GM21360 (cell line): Measurements from ENCODE around the gene GPR143.
"Not testable (repeated sequence)": the region's sequence is repeated elsewhere in the genome, so short reads cannot be mapped to it uniquely, and the experiment has no call there.

Experiments
- ATAC-seq: cut with Tn5 transposase; IDR thresholded peaks from one replicate; pipeline ENCODE4 v1.9.1; 2021; ENCODE audit warnings: mild to moderate bottlenecking, moderate library complexity; ENCODE audit not compliant: unreplicated experiment

Gene GPR143

DNA sequence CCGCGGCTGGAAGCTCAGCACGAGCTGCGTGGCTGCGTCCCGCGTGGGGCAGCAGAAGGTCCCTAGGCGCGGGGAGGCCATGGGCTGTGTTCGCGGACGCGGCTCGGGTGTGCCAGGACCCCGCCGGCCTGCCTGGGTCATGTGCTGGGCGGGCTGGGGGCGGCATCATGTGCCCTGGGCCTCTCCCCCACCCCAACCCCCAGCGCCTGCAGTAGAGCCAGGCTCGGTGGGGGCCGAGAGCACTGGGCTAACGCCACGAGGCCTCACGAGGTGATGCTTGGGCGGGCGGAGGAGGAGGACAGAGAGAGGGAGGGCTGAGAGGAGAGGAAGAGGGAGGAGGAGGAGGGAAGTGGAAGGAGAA is at the start of gene GPR143:
Gene GPR143 (minus strand): TSS at position 111 of the 361 bp plus-strand sequence. CDS start 30 bp downstream, at position 81.
- no peak for ATAC-seq

DNA sequence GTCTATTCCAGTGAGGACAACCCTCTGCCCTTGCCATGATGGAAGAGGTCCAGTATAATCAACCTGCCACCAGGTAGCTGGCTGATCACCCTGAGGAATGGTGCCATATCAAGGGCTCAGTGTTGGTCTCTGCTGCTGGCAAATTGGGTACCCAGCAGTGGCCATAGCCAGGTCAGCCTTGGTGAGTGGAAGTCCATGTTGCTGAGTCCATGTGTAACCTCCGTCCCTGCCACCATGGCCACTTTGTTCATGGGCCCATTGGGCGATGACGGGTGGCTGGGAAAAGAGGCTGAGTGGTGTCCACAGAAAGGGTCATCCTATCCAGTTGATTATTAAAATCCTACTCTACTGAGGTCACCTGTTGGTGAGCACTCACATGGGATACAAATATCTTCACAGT is 45.4 kb upstream of the GPR143 start:
- ATAC-seq: not testable (repeated sequence)

DNA sequence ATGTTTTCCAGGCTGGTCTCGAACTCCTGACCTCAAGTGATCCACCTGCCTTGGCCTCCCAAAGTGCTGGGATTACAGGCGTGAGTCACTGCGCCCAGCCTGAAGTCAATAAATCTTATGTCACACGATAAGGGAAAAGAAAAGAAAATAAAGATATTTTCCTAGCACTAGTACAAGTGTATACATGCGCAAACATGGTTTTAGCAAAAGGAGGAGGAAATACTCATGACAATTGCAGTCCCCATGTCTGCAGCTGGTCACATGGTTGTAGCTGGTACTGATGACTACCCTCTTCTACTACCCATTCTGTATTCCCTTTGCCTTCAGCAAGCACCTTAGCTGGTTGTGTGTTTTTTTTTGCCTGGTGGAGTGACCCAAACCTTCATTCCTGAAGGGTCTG is 44.2 kb upstream of the GPR143 start:
- not testable (repeated sequence) for ATAC-seq

DNA sequence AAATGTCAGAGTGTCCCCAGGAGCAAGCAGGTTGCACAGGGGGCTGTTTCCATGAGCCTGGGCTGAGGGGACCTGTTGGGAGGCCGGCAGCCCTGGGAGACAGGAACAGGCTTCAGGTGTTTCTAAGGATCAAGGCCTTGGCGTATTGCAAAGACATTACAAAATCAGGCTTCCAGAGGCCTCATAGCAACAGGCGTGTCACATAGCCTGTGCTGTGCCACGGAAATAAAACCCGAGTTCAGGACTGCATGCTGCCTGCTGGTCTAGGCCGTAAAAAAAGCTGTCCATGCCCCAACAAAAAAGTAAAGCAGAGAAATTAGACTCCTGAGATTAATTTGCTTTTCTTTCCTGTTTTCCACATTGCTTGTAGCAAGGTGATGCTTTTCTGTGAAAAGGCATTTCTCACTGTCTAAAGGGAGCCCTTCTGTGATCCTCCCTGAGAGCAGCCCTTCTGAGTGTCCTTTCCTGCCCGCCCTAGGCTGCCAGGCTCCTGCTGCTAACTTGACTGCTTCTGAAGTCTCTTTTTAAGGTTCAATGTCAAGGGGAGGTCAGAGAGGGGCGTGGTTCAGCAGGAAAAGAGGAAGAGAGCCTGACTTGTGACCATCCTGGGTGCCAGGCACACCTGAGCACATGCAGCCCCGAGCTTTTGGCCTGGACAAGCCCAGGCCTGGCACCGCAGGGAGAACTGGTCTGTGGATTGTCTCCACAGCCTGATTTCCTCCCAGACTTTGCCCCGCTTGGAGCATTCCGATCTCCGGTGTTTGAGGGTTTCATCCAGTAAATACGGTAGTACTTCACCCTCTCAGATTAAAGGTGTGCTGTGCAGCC is 41.9 kb upstream of the GPR143 start:
- ATAC-seq: no peak

DNA sequence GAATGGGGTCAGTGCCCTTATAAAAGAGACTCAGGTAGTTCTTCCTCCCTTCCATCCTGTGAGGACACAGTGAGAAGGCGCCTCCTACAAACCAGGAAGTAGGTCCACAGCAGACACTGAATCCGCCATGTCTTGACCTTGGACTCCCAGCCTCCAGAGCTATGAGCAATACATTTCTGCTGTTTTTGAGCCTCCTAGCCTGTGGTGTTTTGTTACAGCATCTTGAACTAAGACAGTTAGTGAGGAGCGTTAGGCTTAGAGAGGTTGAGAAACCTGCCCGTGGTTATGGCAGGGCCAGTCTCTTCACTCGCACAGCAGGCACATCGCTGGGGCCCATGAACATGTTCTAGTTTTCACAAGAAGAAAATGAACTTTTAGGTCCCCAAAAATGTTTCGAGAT is 40.3 kb upstream of the GPR143 start:
- ATAC-seq: no peak

DNA sequence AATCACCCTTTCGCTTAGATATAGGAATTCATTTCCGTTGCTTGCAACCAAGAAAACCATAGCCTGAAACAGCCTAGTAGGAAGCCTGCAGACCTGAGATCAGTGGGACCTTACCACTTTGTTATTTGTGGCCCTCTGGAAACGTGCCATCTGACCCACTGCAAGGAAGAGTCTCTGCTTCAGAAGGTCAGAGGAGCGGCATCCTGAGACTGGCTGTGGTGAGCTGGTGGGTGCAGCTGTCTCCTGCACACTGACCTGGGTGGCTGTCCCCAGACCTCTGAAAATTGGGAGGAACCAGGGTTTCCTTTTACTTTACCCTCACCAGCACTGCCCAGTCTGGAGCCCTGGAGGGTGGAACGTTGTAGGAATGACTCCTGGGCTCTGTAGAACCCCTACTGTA is 38.8 kb upstream of the GPR143 start:
- no peak for ATAC-seq

DNA sequence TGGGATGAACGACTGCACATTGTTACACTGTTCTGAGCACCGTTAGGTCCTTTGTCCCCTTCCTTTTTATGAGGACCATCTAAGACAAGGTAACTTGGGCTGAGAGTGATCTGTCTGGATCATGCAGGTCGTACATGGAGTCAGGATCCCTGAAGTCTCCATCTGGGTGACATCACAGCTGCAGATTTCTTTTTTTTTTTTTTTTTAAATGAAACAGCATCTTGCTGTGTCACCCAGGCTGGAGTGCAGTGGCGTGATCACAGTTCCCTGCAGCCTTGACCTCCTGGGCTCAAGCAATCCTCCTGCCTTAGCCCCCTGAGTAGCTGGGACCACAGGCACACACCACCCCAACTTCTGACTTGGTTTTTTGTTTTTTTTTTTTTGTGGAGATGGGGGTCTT is 37.1 kb upstream of the GPR143 start:
- no peak for ATAC-seq

DNA sequence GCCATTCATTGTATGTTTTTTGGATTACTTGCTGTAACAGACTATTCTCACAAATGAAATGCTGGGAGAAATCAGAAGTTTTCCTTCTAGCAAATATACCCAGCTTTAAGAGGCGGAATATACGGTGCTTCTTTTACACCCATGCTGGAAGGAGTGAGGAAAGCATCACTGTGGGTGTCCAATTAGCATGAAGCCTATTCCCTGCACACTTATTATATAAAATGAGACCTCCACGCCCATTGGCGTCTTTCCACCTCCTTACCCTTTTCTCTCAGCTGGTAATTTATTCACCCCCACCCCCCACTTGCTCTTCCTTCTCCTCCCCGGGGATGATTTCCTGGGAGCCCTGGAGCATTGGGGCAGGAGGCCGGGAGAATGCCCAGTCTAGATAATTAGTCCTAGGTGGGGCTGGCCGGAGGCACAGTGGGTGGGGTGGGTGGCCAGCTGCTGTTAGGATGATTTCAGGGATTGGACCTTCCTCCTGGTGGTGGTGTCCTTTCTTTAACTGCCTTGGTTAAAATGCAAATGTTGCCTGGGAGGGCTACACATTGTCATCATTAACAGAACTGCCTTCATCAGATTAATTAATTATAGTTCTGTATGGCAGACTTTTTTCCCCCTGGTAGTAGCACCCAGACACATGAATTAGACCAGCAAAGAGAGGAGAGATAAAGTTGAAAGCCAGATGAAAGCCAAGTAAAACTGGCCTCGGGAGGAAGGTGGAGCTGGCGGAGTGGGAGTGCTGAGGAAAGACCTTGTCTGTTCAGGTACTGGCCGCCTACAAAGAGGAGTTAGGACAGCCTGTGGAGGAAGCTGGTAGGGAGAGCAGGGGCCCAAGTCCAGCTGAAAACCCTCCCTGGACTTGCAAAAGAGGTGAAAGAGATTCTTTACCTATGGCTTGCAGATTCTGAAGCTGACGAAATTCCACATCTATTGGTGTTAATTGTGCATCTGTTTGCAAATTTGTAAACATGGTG is 32.0 kb upstream of the GPR143 start:
- no peak for ATAC-seq

DNA sequence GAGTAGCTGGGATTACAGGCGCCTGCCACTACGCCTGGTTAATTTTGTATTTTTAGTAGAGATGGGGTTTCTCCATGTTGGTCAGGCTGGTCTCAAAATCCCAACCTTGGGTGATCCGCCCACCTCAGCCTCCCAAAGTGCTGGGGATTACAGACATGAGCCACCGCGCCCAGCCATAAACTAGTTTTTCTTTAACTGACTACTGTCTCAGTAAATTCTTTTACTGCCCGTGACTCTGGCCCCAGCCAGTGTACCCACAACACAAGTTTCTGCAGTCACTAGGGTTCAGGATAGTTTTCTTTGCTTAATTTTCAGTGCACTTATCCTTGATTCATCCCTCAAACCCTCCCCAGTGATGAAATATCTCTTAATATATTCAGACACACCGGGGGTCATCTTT is 28.8 kb upstream of the GPR143 start:
- ATAC-seq: no peak

DNA sequence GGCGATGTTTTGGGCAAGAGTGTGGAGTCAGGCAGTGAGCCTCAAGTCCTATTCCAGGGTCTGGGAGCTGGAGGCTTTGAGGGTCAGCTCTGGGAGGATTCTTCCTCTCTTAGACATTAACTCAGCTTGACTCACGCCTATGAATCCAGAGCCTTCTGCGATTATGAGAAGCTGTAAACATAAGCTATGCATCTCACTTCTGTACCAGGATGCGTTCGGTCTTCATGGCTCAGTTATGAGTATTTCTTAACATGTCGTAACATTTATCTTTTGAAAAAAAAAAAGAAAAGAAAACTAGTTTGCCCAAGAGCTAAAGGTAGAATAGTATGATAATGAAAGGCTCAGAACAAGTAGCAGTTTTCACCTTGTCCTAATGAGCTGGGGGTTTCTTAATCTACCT is 25.2 kb upstream of the GPR143 start:
- ATAC-seq: no peak

DNA sequence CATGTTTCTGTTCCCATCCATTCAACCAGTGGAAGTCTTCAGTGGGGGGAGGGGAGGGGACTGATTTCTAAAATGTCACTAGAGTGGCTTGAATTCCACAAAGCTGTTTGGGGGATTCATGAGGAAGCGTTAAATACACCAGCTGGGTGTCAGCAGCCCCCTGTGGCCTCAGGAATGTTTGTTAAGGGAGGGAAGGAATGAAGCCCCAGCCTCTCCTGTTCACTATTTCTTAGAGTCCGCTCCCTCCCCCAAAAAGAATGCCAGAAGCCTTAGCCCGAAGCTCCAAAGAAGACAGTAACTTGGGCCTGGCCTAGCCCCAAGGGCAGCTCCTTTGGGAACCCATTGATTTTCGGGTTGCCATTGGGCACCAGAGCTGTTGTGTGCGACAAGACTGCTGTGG is 23.9 kb upstream of the GPR143 start:
- no peak for ATAC-seq

DNA sequence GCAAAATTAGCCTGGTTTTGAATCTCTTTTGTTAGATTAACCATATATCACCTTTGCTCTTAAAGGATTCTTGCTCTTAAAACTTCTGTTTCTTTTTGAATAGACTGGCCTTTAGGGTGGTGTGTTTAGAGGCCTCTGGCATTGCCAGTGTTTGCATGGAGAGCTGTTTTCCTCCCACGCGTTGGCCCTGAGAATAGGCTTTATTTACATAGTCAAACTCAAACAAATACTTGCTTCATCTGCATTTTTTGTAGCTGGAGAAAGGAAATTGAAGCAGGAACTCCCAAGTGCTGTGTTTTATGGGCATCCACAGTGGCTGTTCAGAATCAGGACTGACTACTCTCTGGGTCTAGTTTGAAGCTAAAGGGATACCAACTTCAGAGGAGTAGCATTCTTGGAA is 23.3 kb upstream of the GPR143 start:
- ATAC-seq: no peak

DNA sequence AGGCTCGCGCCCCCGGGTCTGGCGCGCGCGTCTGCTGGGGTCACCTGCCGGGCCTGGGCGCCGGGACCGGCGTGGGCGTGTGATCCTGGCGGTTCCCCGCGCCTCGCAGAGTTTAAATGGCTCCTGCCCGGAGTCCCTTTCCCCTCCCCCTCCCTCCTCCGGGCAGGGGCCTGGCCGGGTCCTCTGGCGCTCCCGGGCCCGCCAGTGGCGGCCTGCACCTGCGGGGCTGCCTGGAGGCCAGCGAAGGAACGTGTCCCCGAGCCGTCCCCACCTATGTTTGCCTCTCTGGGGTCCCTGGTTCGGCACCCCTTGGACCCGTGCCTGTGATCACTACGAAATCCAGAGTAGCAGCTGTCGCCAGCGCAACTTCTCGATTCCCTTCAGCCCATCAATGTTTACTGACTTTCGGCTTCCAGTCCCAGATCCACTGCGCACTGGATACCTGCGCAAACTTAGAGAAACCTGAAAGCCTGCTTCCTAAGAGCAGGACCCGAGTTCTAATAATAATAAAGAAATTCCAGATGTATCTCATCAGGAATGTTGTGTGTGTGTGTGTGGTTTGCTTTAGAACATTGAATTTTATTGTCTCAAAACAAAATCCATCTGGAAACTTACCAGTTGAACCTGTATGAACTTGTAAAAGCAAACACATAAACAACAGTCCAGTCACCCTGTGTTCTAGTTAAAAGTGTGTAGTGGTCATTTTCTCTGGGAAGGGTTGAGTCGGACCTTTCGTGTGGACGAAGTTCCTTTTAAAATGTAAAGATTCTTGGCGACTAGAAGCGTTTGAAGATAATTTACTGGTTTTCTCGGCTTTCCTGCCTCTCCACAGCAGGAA is 21.4 kb upstream of the GPR143 start:
- no peak for ATAC-seq

DNA sequence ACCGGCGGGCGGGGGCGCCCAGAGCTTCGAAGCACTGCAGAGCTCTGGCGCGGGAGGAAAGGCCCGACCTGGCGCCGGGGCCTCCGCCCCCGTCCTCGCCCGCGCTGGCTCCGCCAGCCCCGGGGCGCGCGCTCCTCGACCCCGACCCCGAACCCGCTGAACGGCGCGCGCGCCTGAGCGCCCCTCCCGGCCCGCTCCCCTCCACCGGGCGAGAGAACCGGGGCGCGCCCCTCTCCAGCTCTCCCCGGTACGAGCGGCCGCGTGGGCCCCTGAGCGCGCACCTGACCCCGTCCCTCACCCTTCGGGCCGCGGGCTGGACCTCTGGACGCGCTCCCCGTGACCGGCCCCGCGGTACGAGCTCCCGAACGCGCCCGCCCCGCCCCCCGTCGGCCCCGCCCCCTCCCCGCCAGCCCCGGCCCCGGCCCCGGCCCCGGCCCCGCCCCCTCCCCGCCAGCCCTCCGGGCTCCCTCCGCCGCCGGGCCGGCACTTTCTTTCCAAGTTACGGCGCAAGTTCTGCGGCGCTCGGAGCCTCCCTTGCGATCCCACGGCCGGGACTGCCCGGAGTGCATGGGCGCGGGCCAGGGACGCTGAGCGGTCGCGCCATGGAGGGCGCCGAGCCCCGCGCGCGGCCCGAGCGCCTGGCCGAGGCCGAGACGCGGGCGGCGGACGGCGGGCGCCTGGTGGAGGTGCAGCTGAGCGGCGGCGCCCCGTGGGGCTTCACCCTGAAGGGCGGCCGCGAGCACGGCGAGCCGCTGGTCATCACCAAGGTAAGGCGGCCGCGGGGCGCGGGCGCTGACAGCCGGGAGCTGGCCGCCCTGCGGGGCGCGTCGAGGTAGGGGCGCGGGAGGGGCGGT is 20.5 kb upstream of the GPR143 start, which contains the start of gene SHROOM2:
Gene SHROOM2 (plus strand): TSS at position 486 of the 854 bp plus-strand sequence. CDS start 117 bp downstream, at position 603.
- ATAC-seq: no peak

DNA sequence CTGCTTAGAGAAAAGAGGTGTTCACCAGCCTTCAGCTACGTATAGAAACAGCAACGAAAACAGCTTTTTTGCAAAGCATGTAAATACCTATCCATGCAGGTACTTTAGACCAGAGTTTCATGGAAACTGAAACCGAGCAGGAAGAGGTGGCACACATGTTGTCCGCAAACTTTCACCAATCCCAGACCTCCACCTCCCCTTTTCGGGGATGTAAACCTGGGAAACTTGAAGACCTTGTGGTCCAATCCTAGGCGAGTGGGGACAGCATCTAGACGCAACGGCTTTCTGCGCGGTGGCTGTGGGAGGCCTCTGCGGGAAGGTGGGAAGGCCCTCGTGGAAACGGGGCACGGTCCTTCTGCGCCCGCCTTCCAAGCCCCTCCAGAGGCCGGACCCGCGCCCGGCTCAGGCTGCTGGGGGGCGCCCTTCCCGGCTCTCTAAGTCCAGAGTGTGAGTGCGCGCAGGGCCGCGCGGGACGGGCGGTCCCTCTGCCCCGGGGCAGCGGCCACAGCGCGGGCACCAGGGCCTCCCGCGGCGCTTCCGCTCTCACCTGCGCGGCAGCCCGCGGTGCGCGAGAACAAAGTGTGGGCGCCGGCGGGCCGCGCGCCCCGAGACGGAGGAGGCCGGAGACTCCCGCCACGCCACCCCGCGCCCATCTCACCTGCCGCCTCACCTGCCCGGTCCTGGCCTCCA is 19.8 kb upstream of the GPR143 start:
- ATAC-seq: no peak

DNA sequence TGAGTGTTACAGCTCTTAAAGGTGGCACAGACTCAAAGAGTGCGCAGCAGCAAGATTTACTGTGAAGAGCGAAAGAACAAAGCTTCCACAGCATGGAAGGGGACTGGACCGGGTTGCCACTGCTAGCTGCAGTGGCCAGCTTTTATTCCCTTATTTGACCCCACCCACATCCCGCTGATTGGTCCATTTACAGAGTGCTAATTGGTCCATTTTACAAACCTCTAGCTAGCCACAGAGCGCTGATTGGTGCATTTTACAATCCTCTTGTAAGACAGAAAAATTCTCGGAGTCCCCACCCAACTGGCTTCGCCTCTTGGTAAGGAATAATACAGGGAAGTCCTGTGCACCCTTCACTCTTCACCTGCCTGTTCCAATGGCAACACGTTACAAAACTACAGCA is 18.7 kb upstream of the GPR143 start:
- no peak for ATAC-seq

DNA sequence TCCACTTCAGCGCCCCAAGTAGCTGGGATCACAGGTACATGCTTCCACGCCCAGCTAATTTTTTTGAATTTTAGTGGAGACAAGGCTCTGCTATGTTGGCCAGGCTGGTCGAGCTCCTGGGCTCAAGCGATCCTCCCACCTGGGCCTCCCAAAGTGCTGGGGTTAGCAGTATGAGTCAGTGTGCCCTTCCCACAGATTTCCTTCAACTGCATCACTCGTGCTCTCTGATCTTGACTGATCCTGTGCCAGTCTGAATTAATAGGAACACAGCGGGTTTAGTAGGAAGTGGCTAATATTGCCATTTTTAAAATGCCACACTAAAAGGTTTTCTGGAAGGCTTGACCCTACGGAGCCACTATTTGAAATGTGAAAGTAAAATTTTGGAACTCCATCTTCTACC is 16.3 kb upstream of the GPR143 start:
- no peak for ATAC-seq

DNA sequence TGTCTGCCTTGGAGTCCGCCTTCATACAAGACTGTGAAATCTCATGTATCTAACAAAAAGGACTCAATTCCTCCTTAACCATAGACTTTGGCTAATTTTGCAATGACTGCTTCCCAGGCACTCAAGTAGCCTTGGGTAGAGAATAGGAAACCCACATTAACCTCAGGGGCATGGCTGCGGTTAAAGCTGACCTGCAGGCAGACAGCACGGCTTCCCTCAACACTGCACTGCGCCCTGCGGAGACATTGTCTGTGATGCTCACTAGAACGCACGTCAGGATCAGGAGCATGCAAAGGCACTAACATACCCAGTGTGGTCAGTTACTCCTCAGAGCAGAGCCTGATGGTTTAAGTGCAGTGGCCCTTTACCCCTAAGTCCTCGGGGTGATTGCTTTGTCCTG is 10.3 kb upstream of the GPR143 start:
- ATAC-seq: no peak

DNA sequence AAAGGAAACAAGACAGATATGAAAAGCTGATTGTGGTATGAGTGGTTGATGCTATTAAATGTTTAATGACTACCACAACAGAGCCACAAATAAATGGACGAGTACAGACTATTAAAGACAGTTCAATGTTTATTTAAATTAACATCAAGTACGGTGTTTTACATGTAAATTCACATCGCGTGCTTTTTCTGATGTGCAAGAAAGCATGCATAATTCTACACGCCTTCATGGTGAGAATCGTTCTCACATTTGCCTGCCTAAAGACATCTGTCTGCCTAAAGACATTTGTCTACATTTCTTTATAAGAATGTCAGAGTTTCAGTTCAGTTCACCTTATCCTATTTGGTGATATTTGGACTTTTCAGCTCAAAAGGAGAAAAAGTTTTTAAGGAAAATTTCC is 7.3 kb upstream of the GPR143 start:
- no peak for ATAC-seq
